Endothelial cell of umbilical vein (primary cell): ENCODE measurements around the gene CCIN. TPM values are rescaled to one million over a fixed set of nuclear protein-coding genes. Genes with fewer than 3 reads are reported as not detected.

Source experiments
- BruUV-seq: library from RNA; stranded (reverse); fragments of 400-500 nt; replicated peaks from 2 replicates; lab custom pipeline; 2021; lab: Mats Ljungman, UMichigan
- CTCF ChIA-PET: fragments of 300-600, 350-600 bp; sonication (Branson Sonifier 250); formaldehyde crosslinking; loops from one replicate; lab custom pipeline; 2021; ENCODE audit warnings: antibody characterized with exemption, inconsistent platforms; lab: Charles Lee
- POLR2A ChIA-PET: fragments of 300-600, 350-600 bp; sonication (Branson Sonifier 250); formaldehyde crosslinking; loops from one replicate; lab custom pipeline; 2021; ENCODE audit warnings: antibody characterized with exemption, inconsistent platforms; lab: Charles Lee
- DNase-seq: peaks from one replicate; pipeline ENCODE4 v3.0.0-alpha.2; 2011; ENCODE audit warnings: low read depth, low spot score
- FAIRE-seq: peaks from 2 replicates; lab custom pipeline; 2011; peaks lifted over from hg19 to GRCh38; lab: Jason Lieb, UNC
- H2AFZ ChIP-seq: 2 replicates; pipeline ENCODE4 v1.6.0; 2012; ENCODE audit warnings: low read depth, low read length, control low read depth, inconsistent platforms
- H3K27ac ChIP-seq: 2 replicates; pipeline ENCODE4 v1.5.1; 2011; ENCODE audit warnings: low read depth, mild to moderate bottlenecking, control low read depth, low read length, moderate library complexity; ENCODE audit not compliant: insufficient read depth
- H3K27me3 ChIP-seq, 2 experiments: 2 replicates each; pipeline versions ENCODE4 v1.6.0 to v1.6.1; 2011; ENCODE audit warnings: low read length in 2 of 2, mixed read lengths in 1 of 2; ENCODE audit not compliant: control insufficient read depth in 2 of 2, insufficient read depth in 2 of 2
- H3K36me3 ChIP-seq, 2 experiments: 2 replicates in 1 of 2; 3 replicates in 1 of 2; pipeline ENCODE4 v1.5.1; 2011; ENCODE audit warnings: low read length in 2 of 2, mild to moderate bottlenecking in 1 of 2, moderate library complexity in 1 of 2; ENCODE audit not compliant: control insufficient read depth in 2 of 2, insufficient read depth in 2 of 2; ENCODE audit errors: extremely low read depth in 1 of 2
- H3K4me1 ChIP-seq: 3 replicates; pipeline ENCODE4 v1.5.1; 2011; ENCODE audit warnings: mild to moderate bottlenecking, low read length; ENCODE audit not compliant: control insufficient read depth, insufficient read depth; ENCODE audit errors: extremely low read depth
- H3K4me2 ChIP-seq: 2 replicates; pipeline ENCODE4 v1.6.1; 2011; ENCODE audit warnings: low read length, control low read depth, mixed read lengths; ENCODE audit not compliant: insufficient read depth
- H3K4me3 ChIP-seq, 3 experiments: fragments of 200-600 bp in 1 of 3; sonication (generic), shearing (Covaris generic) in 1 of 3; replicated peaks in 1 of 3; 2 replicates each; pipeline ENCODE4 v1.5.1; 2011 to 2016; ENCODE audit warnings: control low read depth in 3 of 3, low read length in 3 of 3, mild to moderate bottlenecking in 2 of 3, inconsistent platforms in 1 of 3, low read depth in 1 of 3, moderate library complexity in 1 of 3; ENCODE audit not compliant: insufficient read depth in 1 of 3
- H3K79me2 ChIP-seq: 2 replicates; pipeline ENCODE4 v1.6.0; 2012; ENCODE audit warnings: low read length, inconsistent platforms; ENCODE audit not compliant: control insufficient read depth, insufficient read depth
- H3K9ac ChIP-seq: replicated peaks from 2 replicates; pipeline ENCODE3; 2011; ENCODE audit warnings: low read length, control low read depth; ENCODE audit not compliant: insufficient read depth; ENCODE audit errors: extremely low read depth
- H3K9me1 ChIP-seq: replicated peaks from 3 replicates; pipeline ENCODE4 v1.6.0; 2011; ENCODE audit warnings: mild to moderate bottlenecking, low read length; ENCODE audit not compliant: control insufficient read depth, insufficient read depth; ENCODE audit errors: extremely low read depth
- H3K9me3 ChIP-seq: replicated peaks from 2 replicates; pipeline ENCODE4 v1.5.1; 2012; ENCODE audit warnings: low read length, inconsistent platforms; ENCODE audit not compliant: control insufficient read depth, insufficient read depth
- H4K20me1 ChIP-seq: replicated peaks from 2 replicates; pipeline ENCODE3; 2011; ENCODE audit warnings: mild to moderate bottlenecking, low read length; ENCODE audit not compliant: control insufficient read depth, insufficient read depth; ENCODE audit errors: extremely low read depth
- CTCF ChIP-seq, 2 donors: IDR thresholded peaks; 1 replicate in 1 of 2; 2 replicates in 1 of 2; pipeline ENCODE4 v1.5.1; 2011; ENCODE audit warnings: low read length in 2 of 2, mild to moderate bottlenecking in 2 of 2, moderate library complexity in 2 of 2, control low read depth in 1 of 2, inconsistent platforms in 1 of 2, low read depth in 1 of 2; ENCODE audit not compliant: insufficient read depth in 1 of 2; ENCODE audit errors: extremely low read depth in 1 of 2
- EZH2 ChIP-seq: IDR thresholded peaks from 2 replicates; pipeline ENCODE4 v1.6.1; 2012; ENCODE audit warnings: borderline replicate concordance, low read depth, mild to moderate bottlenecking, moderate library complexity, low read length, inconsistent platforms; ENCODE audit not compliant: severe bottlenecking
- FOS ChIP-seq: IDR thresholded peaks from 2 replicates; pipeline ENCODE4 v1.6.1; 2011; ENCODE audit warnings: mild to moderate bottlenecking, low read length, moderate library complexity, borderline replicate concordance; ENCODE audit not compliant: insufficient read depth
- GATA2 ChIP-seq: IDR thresholded peaks from 2 replicates; pipeline ENCODE4 v1.7.0; 2011; ENCODE audit warnings: low read depth, mild to moderate bottlenecking, moderate library complexity, mixed read lengths, low read length; ENCODE audit not compliant: insufficient read length, insufficient read depth
- JUN ChIP-seq: IDR thresholded peaks from 2 replicates; pipeline ENCODE4 v1.6.1; 2011; ENCODE audit warnings: borderline replicate concordance, low read depth; ENCODE audit not compliant: insufficient read length, insufficient read depth
- MAX ChIP-seq: IDR thresholded peaks from 2 replicates; pipeline ENCODE4 v1.6.1; 2011; ENCODE audit not compliant: insufficient read depth, insufficient read length
- MYC ChIP-seq: IDR thresholded peaks from one replicate; pipeline ENCODE4 v1.6.1; 2011; ENCODE audit warnings: mild to moderate bottlenecking, low read depth, low read length
- POLR2A ChIP-seq: IDR thresholded peaks from 2 replicates; pipeline ENCODE4 v1.6.1; 2012; ENCODE audit warnings: low read depth, mild to moderate bottlenecking, control low read depth, low read length
- POLR2AphosphoS5 ChIP-seq: IDR thresholded peaks from 2 replicates; pipeline ENCODE4 v1.6.1; 2012; ENCODE audit warnings: low read depth, mild to moderate bottlenecking, control low read depth, low read length, moderate library complexity; ENCODE audit not compliant: insufficient read depth
- dilution Hi-C: fragments of 300-500 bp; cut with MboI; formaldehyde crosslinking; loops from one replicate; pipeline ENCODE4 v1.15.0; 2019; ENCODE audit warnings: low sequenced_read_pairs; ENCODE audit not compliant: extremely low pct_ligation_motif_present
- intact Hi-C: fragments of 100-400 bp; cut with micrococcal nuclease; formaldehyde crosslinking; loops from one replicate; pipeline ENCODE4 v1.10.0; 2022
- polyA plus RNA-seq, 4 experiments: library from polyadenylated mRNA; depleted of rRNA in 3 of 4; stranded (reverse) in 3 of 4; unstranded in 1 of 4; fragments of >200 nt; gene quantifications; 2 replicates each; pipeline versions ENCODE4 v1.2.1 to v1.2.3, GENCODE V29; 2011 to 2012; ENCODE audit warnings: missing spikeins in 1 of 4
- total RNA-seq: library from RNA; stranded (reverse); gene quantifications from 2 replicates; pipeline ENCODE4 v1.2.3, GENCODE V29; 2021

Gene CCIN
- total and polyA plus RNA-seq, 2 donors (not counting 3 experiments of a cell fraction or from before 2014, with no cell fraction given), result 0.22 to 1.2 TPM

- no peak for FAIRE-seq
- dilution Hi-C loops, result no loop called here
- intact Hi-C loops, result no loop called here
These were observed 8.0 kb upstream of the CCIN start for GRCh38 chr9:36161187-36161586.

GRCh38 chr9:36162211-36162738 is 6.9 kb upstream of the CCIN start:
- Histone ChIP-seq H4K20me1 (no peaks in the 10 kb centered on the region), H3K36me3 (no peaks in the 10 kb centered on the region), H3K27me3 (no peaks in the 10 kb centered on the region), H3K9me3 (no peaks in the 10 kb centered on the region), H3K27ac (no peak overlapping the region), H3K79me2 (no peaks in the 10 kb centered on the region), H3K4me1 (peaks cover 18% of the 10 kb centered on the region), H3K9ac (no peak overlapping the region), H3K9me1 (no peaks in the 10 kb centered on the region), H3K4me2 (no peak overlapping the region), H2AFZ (no peak overlapping the region), H3K4me3 (no peak overlapping the region)
- POLR2A ChIA-PET, result no interaction called here
- intact Hi-C loops (loop anchor here (2.0 kb wide), 1 partner anchor 13 kb away; no protein-coding TSS in a partner anchor), dilution Hi-C loops (no loop called here)
- BruUV-seq, result no TSS peak
- FAIRE-seq, result no peak
- TF ChIP-seq CTCF (IDR thresholded peaks at IDR 0.05; ENCODE audit: extremely low read depth in 1 of 2, insufficient read depth in 1 of 2, low read depth in 1 of 2, low read length in 2 of 2) (no peak), POLR2A (no peak), JUN (no peak), FOS (no peak), MYC (no peak), MAX (no peak), GATA2 (no peak), EZH2 (no peak), POLR2AphosphoS5 (no peak)
- CTCF ChIA-PET, result interaction anchor here (1.2 to 8.4 kb wide), 6 partner anchors 7 to 207 kb away, joined by 4 to 189 read pairs (median 8); partner anchors contain the start of gene GLIPR2
- no peak for DNase-seq

More at GRCh38 chr9:36161187-36161586, 8.0 kb upstream of the CCIN start:
- no peaks in the 10 kb centered on the region for H3K9me3 ChIP-seq
- no peaks in the 10 kb centered on the region for H4K20me1 ChIP-seq
- DNase-seq, result no peak
- TF ChIP-seq JUN, result no peak
- peak; percentile 16 for TF ChIP-seq FOS
- no TSS peak for BruUV-seq
- H3K4me1 ChIP-seq, result peaks cover 18% of the 10 kb centered on the region
- POLR2A ChIA-PET, result no interaction called here
- CTCF ChIA-PET, result interaction anchor here (1.0 to 1.4 kb wide), 3 partner anchors 13 to 153 kb away, joined by 3 to 4 read pairs (median 3); no protein-coding TSS in a partner anchor
- no peak overlapping the region for H3K9ac ChIP-seq
- no peak overlapping the region for H3K27ac ChIP-seq
- no peaks in the 10 kb centered on the region for H3K27me3 ChIP-seq
- no peaks in the 10 kb centered on the region for H3K9me1 ChIP-seq
- H3K4me3 ChIP-seq, result no peak overlapping the region
- no peaks in the 10 kb centered on the region for H3K79me2 ChIP-seq
- no peak overlapping the region for H2AFZ ChIP-seq
- H3K4me2 ChIP-seq, result no peak overlapping the region
- no peaks in the 10 kb centered on the region for H3K36me3 ChIP-seq
